Neural cell (in vitro differentiated cells): ENCODE results near the gene DNAH17.

Experiments
- CTCF ChIP-seq: fragments of 450-650 bp; IDR thresholded peaks from 2 replicates; pipeline ENCODE4 v1.5.1; 2014; ENCODE audit warnings: antibody characterized with exemption, mild to moderate bottlenecking, moderate library complexity; ENCODE audit not compliant: poor library complexity, severe bottlenecking
- EP300 ChIP-seq: fragments of 450-650 bp; conservative IDR thresholded peaks from 2 replicates; pipeline ENCODE4 v1.6.1; 2014; ENCODE audit warnings: antibody characterized with exemption, mild to moderate bottlenecking, moderate library complexity; ENCODE audit not compliant: poor library complexity, severe bottlenecking
- EZH2 ChIP-seq: fragments of 200-600, 300-800 bp; shearing (Covaris generic), sonication (generic); IDR thresholded peaks from 2 replicates; pipeline ENCODE4 v1.6.1; 2014; ENCODE audit warnings: antibody characterized with exemption, low read length, borderline replicate concordance, mild to moderate bottlenecking; ENCODE audit not compliant: insufficient read depth, poor library complexity, severe bottlenecking
- POLR2AphosphoS5 ChIP-seq: IDR thresholded peaks from 2 replicates; pipeline ENCODE4 v1.6.1; 2012
- RAD21 ChIP-seq: fragments of 450-650 bp; conservative IDR thresholded peaks from 2 replicates; pipeline ENCODE4 v1.6.1; 2014; ENCODE audit warnings: antibody characterized with exemption, mild to moderate bottlenecking, moderate library complexity
- TAF1 ChIP-seq: IDR thresholded peaks from 2 replicates; pipeline ENCODE4 v1.6.1; 2012; ENCODE audit warnings: low read depth

GRCh38 chr17:78596871-78597764 lies 19.9 kb upstream of the DNAH17 start:
- TF ChIP-seq CTCF (no peak), TAF1 (no peak), POLR2AphosphoS5 (no peak), EP300 (no peak), RAD21 (no peak), EZH2 (no peak)
